OCI-LY7 (cell line): ENCODE results near the gene UNC5A.

Experiments used
- EZH2phosphoT487 ChIP-seq: fragments of 200-600 bp; sonication (generic); IDR thresholded peaks from 2 replicates; pipeline ENCODE4 v1.6.1; 2018; ENCODE audit warnings: low read depth, borderline replicate concordance, mild to moderate bottlenecking, mixed run types, antibody characterized with exemption, low read length, moderate library complexity, mixed read lengths
- TF ChIP-seq, protein P1 (sequence below): fragments of 200-600 bp; sonication (generic); conservative IDR thresholded peaks from 2 replicates; pipeline ENCODE4 v1.5.1; 2014; ENCODE audit warnings: mild to moderate bottlenecking, antibody characterized with exemption, low read length, moderate library complexity, mixed read lengths

DNA sequence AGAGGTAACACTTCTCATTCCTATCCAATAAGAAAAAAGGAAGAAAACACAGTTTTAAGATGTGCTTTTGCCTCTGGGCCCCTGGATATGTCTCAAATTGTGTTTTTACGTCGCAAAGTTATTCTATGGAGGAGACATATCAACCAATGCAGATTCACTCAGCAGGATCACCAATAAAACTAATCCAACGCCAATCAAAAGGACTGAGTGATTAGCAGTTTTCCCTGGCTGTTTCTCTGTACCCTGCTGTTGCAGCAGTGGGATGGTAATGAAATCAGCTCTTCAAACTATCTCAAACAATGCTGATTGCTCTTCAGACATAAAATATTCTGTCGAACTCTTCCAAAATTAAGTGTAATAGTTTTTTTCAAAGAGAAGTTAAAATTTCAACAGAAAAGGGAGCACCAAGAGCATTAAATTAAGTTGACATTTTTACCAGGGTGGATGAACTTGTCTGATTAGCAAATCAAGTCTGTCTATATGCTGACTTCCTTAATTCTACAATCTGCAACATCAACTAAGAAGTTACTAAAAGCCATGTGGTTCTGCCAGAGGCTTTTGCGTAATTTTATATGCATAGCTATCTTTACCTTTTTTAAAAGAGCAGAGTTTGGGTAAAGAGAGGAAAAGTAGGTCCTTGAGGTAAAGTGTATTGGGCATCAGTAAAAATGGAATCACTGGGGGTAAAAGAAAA is 98.5 kb downstream of the UNC5A start:
- TF ChIP-seq, protein P1, sequence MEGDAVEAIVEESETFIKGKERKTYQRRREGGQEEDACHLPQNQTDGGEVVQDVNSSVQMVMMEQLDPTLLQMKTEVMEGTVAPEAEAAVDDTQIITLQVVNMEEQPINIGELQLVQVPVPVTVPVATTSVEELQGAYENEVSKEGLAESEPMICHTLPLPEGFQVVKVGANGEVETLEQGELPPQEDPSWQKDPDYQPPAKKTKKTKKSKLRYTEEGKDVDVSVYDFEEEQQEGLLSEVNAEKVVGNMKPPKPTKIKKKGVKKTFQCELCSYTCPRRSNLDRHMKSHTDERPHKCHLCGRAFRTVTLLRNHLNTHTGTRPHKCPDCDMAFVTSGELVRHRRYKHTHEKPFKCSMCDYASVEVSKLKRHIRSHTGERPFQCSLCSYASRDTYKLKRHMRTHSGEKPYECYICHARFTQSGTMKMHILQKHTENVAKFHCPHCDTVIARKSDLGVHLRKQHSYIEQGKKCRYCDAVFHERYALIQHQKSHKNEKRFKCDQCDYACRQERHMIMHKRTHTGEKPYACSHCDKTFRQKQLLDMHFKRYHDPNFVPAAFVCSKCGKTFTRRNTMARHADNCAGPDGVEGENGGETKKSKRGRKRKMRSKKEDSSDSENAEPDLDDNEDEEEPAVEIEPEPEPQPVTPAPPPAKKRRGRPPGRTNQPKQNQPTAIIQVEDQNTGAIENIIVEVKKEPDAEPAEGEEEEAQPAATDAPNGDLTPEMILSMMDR = no peak
- no peak for TF ChIP-seq EZH2phosphoT487
